Measurements from ENCODE around the gene PRAMEF27. TPM values are rescaled to one million over a fixed set of nuclear protein-coding genes. Genes with fewer than 3 reads are reported as not detected.
"Not testable (repeated sequence)": the region's sequence is repeated elsewhere in the genome, so short reads cannot be mapped to it uniquely, and the experiment has no call there.

Gene PRAMEF27
- not detected in 2 replicates for total RNA-seq

- DNase-seq (ENCODE audit: low read depth in 2 of 2) = not testable (repeated sequence)
Observed at GRCh38 chr1:13056475-13056874, at the start of gene PRAMEF27. TSS of gene PRAMEF27 (minus strand) at chr1:13056575. CDS start at chr1:13053659, 2,916 bp downstream.

- not testable (repeated sequence) for DNase-seq (ENCODE audit: low read depth in 2 of 2)
Observed at GRCh38 chr1:13070474-13070873, 14.1 kb upstream of the PRAMEF27 start, which contains the start of gene PRAMEF25. TSS of gene PRAMEF25 (plus strand) at chr1:13070774. CDS start at chr1:13073694, 2,920 bp downstream.

- DNase-seq (ENCODE audit: low read depth in 2 of 2) = not testable (repeated sequence)
Observed at GRCh38 chr1:13019846-13020245, 36.5 kb downstream of the PRAMEF27 start.

- DNase-seq (ENCODE audit: low read depth in 2 of 2) = not testable (repeated sequence)
Observed at GRCh38 chr1:13011932-13012331, 44.4 kb downstream of the PRAMEF27 start.

GRCh38 chr1:13009348-13009747, 47.0 kb downstream of the PRAMEF27 start:
- DNase-seq (ENCODE audit: low read depth in 2 of 2) = not testable (repeated sequence)

- DNase-seq (ENCODE audit: low read depth in 2 of 2) = not testable (repeated sequence)
Observed at GRCh38 chr1:13005732-13006131, 50.6 kb downstream of the PRAMEF27 start.

Other genes with a start within 250 kb of the PRAMEF27 start
- not detected in 2 replicates for gene PRAMEF11, start 225.2 kb downstream of the PRAMEF27 start, total RNA-seq
- gene HNRNPCL1, start 207.9 kb downstream of the PRAMEF27 start, total RNA-seq = not detected in 2 replicates
- not detected in 2 replicates for gene PRAMEF2, start 199.5 kb downstream of the PRAMEF27 start, total RNA-seq
- gene PRAMEF4, start 170.4 kb downstream of the PRAMEF27 start, total RNA-seq = not detected in 2 replicates
- gene PRAMEF10, start 158.3 kb downstream of the PRAMEF27 start, total RNA-seq = not detected in 2 replicates
- gene PRAMEF7, start 140.0 kb downstream of the PRAMEF27 start, total RNA-seq = not detected in 2 replicates
- gene PRAMEF6, start 109.0 kb downstream of the PRAMEF27 start, total RNA-seq = not detected in 2 replicates
- gene HNRNPCL3, start 4.2 kb upstream of the PRAMEF27 start, total RNA-seq = not detected in 2 replicates
- gene PRAMEF25, start 14.2 kb upstream of the PRAMEF27 start, total RNA-seq = not detected in 2 replicates
- gene HNRNPCL2, start 60.3 kb upstream of the PRAMEF27 start, total RNA-seq = not detected in 2 replicates
- gene PRAMEF26, start 99.4 kb upstream of the PRAMEF27 start, total RNA-seq = not detected in 2 replicates
- not detected in 2 replicates for gene HNRNPCL4, start 109.1 kb upstream of the PRAMEF27 start, total RNA-seq
- gene PRAMEF9, start 115.3 kb upstream of the PRAMEF27 start, total RNA-seq = not detected in 2 replicates
- gene PRAMEF13, start 144.8 kb upstream of the PRAMEF27 start, total RNA-seq = not detected in 2 replicates
- not detected in 2 replicates for gene PRAMEF18, start 169.6 kb upstream of the PRAMEF27 start, total RNA-seq
- gene PRAMEF5, start 197.6 kb upstream of the PRAMEF27 start, total RNA-seq = not detected in 2 replicates
- gene PRAMEF8, start 228.6 kb upstream of the PRAMEF27 start, total RNA-seq = not detected in 2 replicates
- not detected in 2 replicates for gene PRAMEF33, start 247.0 kb upstream of the PRAMEF27 start, total RNA-seq

Measured in lung microvascular endothelial cell (primary cell).